ENCODE results near the gene RARRES1.
"Not testable (repeated sequence)": the region's sequence is repeated elsewhere in the genome, so short reads cannot be mapped to it uniquely, and the experiment has no call there.

Gene RARRES1

DNA sequence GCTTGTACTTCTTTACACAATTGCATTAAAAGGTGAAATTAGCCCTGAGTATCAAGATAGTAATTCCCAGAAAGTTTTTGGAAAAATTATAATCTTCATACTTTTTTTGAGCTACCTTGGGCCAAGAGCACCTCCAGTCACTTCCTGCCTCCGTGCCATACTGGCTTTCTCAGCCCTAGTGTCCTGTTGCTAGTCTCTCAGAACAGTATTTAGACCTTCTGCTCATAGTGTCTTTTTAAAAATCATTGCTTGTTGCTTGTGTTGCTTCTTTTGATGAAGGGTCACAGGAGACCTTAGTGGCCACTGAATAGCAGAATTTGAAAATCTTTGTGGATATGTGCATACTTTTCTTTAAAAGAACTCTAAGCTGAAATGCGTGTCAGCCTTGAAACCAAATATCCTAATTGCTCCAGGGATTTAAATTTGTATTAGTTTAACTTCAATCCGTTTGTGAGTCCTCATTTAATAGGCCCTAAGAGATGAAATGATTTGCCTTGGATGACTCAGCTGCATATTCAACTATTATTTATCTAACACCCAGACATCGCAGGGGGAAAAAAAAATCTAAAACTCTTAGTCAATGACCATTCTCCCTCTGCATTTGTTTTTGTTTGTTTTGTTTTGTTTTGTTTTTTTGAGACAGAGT, 30.7 kb downstream of the RARRES1 start:
- TF ChIP-seq, protein P1, sequence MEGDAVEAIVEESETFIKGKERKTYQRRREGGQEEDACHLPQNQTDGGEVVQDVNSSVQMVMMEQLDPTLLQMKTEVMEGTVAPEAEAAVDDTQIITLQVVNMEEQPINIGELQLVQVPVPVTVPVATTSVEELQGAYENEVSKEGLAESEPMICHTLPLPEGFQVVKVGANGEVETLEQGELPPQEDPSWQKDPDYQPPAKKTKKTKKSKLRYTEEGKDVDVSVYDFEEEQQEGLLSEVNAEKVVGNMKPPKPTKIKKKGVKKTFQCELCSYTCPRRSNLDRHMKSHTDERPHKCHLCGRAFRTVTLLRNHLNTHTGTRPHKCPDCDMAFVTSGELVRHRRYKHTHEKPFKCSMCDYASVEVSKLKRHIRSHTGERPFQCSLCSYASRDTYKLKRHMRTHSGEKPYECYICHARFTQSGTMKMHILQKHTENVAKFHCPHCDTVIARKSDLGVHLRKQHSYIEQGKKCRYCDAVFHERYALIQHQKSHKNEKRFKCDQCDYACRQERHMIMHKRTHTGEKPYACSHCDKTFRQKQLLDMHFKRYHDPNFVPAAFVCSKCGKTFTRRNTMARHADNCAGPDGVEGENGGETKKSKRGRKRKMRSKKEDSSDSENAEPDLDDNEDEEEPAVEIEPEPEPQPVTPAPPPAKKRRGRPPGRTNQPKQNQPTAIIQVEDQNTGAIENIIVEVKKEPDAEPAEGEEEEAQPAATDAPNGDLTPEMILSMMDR (IDR thresholded peaks at IDR 0.05; ENCODE audit: low read length): no peak
- TF ChIP-seq EZH2 (optimal IDR thresholded peaks at IDR 0.05; ENCODE audit: low read depth, low read length) (no peak), EZH2phosphoT487 (IDR thresholded peaks at IDR 0.05; ENCODE audit: low read length) (no peak)
- H3K9me2 ChIP-seq (replicated peaks; ENCODE audit: insufficient read depth, low read length): no peaks in the 10 kb centered on the region

DNA sequence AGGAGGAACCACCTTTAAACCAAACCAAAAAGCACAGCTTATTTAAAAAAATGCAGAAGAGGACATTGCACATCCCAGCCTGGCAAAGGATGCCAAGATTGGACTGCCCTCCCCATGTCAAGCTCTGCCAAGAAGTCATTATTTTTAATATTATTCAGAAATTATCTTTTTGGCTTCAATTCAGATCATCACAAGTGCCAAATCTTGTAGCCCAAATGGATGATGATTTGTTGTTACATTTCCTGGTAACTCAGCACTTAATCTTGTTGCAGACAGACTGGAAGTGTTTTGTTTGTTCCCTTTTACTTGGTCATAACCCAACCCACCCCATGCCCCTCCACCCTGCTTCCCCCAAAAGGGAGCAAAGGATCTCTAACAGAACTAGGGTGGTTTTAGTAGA, 31.7 kb downstream of the RARRES1 start:
- Histone ChIP-seq H3K27me3 (replicated peaks; ENCODE audit: insufficient read depth, low read length) (no peaks in the 10 kb centered on the region), H3K27ac (ENCODE audit: low read length) (no peak overlapping the region), H3K36me3 (replicated peaks; ENCODE audit: insufficient read depth, low read length) (peaks cover 3% of the 10 kb centered on the region; the same call in 1 of the 2 replicates), H3K9me3 (replicated peaks; ENCODE audit: insufficient read depth, low read length) (no peaks in the 10 kb centered on the region), H3K9me2 (replicated peaks; ENCODE audit: insufficient read depth, low read length) (no peaks in the 10 kb centered on the region), H3K79me2 (ENCODE audit: low read length) (no peaks in the 10 kb centered on the region), H3K4me3 (ENCODE audit: low read length) (no peak overlapping the region), H4K20me1 (ENCODE audit: insufficient read depth, low read length) (no peaks in the 10 kb centered on the region), H3K4me1 (ENCODE audit: low read length) (no peaks in the 10 kb centered on the region), H2AFZ (ENCODE audit: low read length) (no peak overlapping the region), H3K4me2 (ENCODE audit: low read depth, low read length) (no peak overlapping the region), H3K9ac (ENCODE audit: low read length) (no peak overlapping the region), H3F3A (ENCODE audit: insufficient read depth, low read length) (no peaks in the 10 kb centered on the region)
- DNase-seq: no peak
- TF ChIP-seq EZH2 (optimal IDR thresholded peaks at IDR 0.05; ENCODE audit: low read depth, low read length): no peak
- TF ChIP-seq, protein P1 (IDR thresholded peaks at IDR 0.05; ENCODE audit: low read length): no peak
- no peak for TF ChIP-seq EZH2phosphoT487 (IDR thresholded peaks at IDR 0.05; ENCODE audit: low read length)

More for the DNA sequence above, 30.7 kb downstream of the RARRES1 start:
- no peaks in the 10 kb centered on the region for H3K9me3 ChIP-seq (replicated peaks; ENCODE audit: insufficient read depth, low read length)
- no peak for DNase-seq
- H3K4me1 ChIP-seq (ENCODE audit: low read length): no peaks in the 10 kb centered on the region
- H2AFZ ChIP-seq (ENCODE audit: low read length): no peak overlapping the region
- H3F3A ChIP-seq (ENCODE audit: insufficient read depth, low read length): no peaks in the 10 kb centered on the region
- no peaks in the 10 kb centered on the region for H3K79me2 ChIP-seq (ENCODE audit: low read length)
- peaks cover 3% of the 10 kb centered on the region; the same call in 1 of the 2 replicates for H3K36me3 ChIP-seq (replicated peaks; ENCODE audit: insufficient read depth, low read length)
- H3K27me3 ChIP-seq (replicated peaks; ENCODE audit: insufficient read depth, low read length): no peaks in the 10 kb centered on the region
- H3K9ac ChIP-seq (ENCODE audit: low read length): no peak overlapping the region
- H3K4me2 ChIP-seq (ENCODE audit: low read depth, low read length): no peak overlapping the region
- no peaks in the 10 kb centered on the region for H4K20me1 ChIP-seq (ENCODE audit: insufficient read depth, low read length)
- no peak overlapping the region for H3K4me3 ChIP-seq (ENCODE audit: low read length)
- no peak overlapping the region for H3K27ac ChIP-seq (ENCODE audit: low read length)

DNA sequence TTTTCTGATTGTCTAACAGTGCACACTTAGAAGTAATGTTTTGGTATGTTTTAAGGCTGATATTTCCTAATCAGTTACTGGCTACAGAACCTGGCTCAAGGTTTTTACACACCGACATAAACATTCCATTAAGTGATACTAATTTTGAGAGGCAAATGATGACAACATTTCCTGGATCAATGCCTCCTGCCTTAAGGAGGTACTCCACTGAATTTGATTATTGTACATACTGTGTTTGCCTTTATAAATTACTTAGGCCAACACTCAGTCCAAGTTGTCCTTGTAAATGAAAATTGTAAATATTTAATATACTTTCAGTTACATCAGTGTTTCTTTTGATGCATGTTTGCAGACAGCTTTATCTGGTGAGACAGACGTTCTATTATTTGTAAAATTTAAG, 35.6 kb downstream of the RARRES1 start:
- DNase-seq: no peak
- Histone ChIP-seq H3K9me3 (replicated peaks; ENCODE audit: insufficient read depth, low read length) (no peaks in the 10 kb centered on the region), H3K4me2 (ENCODE audit: low read depth, low read length) (no peak overlapping the region), H3K9ac (ENCODE audit: low read length) (no peak overlapping the region), H3K27me3 (replicated peaks; ENCODE audit: insufficient read depth, low read length) (no peaks in the 10 kb centered on the region), H4K20me1 (ENCODE audit: insufficient read depth, low read length) (no peaks in the 10 kb centered on the region), H3K36me3 (replicated peaks; ENCODE audit: insufficient read depth, low read length) (peaks cover 3% of the 10 kb centered on the region; the same call in 1 of the 2 replicates), H3K4me1 (ENCODE audit: low read length) (no peaks in the 10 kb centered on the region), H2AFZ (ENCODE audit: low read length) (no peak overlapping the region), H3K79me2 (ENCODE audit: low read length) (no peaks in the 10 kb centered on the region), H3K27ac (ENCODE audit: low read length) (no peak overlapping the region), H3K4me3 (ENCODE audit: low read length) (no peak overlapping the region), H3F3A (ENCODE audit: insufficient read depth, low read length) (no peaks in the 10 kb centered on the region), H3K9me2 (replicated peaks; ENCODE audit: insufficient read depth, low read length) (no peaks in the 10 kb centered on the region)
- TF ChIP-seq EZH2 (optimal IDR thresholded peaks at IDR 0.05; ENCODE audit: low read depth, low read length) (no peak), EZH2phosphoT487 (IDR thresholded peaks at IDR 0.05; ENCODE audit: low read length) (no peak)
- TF ChIP-seq, protein P1 (IDR thresholded peaks at IDR 0.05; ENCODE audit: low read length): no peak

DNA sequence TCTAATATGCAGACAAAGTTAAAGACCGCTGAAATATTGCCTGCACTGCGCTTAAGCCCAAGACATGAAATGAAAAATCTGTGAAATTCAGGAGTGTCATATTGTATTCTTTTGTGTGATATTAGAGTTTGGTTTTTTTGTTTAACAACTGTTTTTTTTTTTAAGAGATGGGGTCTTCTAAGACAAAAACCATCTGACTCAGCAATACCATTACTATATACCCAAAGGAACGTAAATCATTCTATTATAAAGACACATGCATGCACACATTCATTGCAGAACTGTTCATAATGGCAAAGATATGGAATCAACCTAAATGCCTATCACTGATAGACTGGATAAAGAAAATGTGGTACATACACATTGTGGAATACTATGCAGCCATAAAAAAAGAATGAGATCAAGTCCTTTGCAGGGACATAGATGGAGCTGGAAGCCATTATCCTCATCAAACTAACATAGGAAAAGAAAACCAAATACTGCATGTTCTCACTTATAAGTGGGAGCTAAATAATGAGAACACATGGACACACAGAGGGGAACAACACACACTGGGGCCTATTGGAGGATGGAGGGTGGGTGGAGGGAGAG, 38.3 kb downstream of the RARRES1 start:
- H3K4me3 ChIP-seq (ENCODE audit: low read length); H3K27ac ChIP-seq (ENCODE audit: low read length); H2AFZ ChIP-seq (ENCODE audit: low read length): not testable (repeated sequence)

More for the DNA sequence above, 38.3 kb downstream of the RARRES1 start:
- not testable (repeated sequence) for H3K9me3 ChIP-seq (replicated peaks; ENCODE audit: insufficient read depth, low read length); H3K4me2 ChIP-seq (ENCODE audit: low read depth, low read length); H3F3A ChIP-seq (ENCODE audit: insufficient read depth, low read length); H4K20me1 ChIP-seq (ENCODE audit: insufficient read depth, low read length); H3K36me3 ChIP-seq (replicated peaks; ENCODE audit: insufficient read depth, low read length); DNase-seq; H3K79me2 ChIP-seq (ENCODE audit: low read length); H3K9ac ChIP-seq (ENCODE audit: low read length); H3K9me2 ChIP-seq (replicated peaks; ENCODE audit: insufficient read depth, low read length); H3K4me1 ChIP-seq (ENCODE audit: low read length); H3K27me3 ChIP-seq (replicated peaks; ENCODE audit: insufficient read depth, low read length)

Data from MM.1S (cell line).